Glomerular visceral epithelial cell (primary cell): ENCODE data around the gene CCL4L2.
"Not testable (repeated sequence)": the region's sequence is repeated elsewhere in the genome, so short reads cannot be mapped to it uniquely, and the experiment has no call there.

Experiments
- DNase-seq: peaks from one replicate; pipeline ENCODE4 v3.0.0-alpha.2; 2016; ENCODE audit errors: extremely low spot score

CCL4L2 gene

DNA sequence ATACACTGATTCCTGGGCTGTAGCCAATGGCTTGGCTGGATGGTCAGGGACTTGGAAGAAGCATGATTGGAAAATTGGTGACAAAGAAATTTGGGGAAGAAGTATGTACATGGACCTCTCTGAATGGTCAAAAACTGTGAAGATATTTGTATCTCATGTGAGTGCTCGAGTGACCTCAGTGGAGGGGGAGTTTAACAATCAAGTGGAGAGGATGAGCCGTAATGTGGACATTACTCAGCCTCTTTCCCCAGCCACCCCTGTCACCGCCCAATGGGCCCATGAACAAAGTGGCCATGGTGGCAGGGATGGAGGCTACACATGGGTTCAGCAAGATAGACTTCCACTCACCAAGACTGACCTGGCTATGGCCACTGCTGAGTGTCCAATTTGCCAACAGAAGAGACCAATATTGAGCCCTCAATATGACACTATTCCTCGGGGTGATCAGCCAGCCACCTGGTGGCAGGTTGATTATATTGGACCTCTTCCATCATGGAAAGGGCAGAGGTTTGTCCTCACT is 10.8 kb downstream of the CCL4L2 start:
- not testable (repeated sequence) for DNase-seq

DNA sequence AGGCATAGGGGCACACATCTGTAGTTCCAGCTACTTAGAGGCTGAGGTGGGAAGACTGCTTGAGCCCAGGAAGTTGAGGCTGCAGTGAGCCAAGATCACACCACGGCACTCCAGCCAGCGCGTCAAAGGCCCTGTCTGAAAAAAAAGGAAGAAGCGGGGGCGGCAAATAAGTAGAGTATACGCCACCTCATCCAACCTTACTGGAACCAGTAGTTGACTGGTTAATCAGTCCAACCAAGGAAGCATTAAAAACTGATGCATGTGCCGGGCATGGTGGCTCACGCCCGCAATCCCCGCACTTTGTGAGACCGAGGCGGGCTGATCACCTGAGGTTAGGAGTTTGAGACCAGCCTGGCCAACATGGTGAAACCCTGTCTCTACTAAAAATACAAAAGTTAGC is 12.1 kb downstream of the CCL4L2 start:
- DNase-seq, result not testable (repeated sequence)

DNA sequence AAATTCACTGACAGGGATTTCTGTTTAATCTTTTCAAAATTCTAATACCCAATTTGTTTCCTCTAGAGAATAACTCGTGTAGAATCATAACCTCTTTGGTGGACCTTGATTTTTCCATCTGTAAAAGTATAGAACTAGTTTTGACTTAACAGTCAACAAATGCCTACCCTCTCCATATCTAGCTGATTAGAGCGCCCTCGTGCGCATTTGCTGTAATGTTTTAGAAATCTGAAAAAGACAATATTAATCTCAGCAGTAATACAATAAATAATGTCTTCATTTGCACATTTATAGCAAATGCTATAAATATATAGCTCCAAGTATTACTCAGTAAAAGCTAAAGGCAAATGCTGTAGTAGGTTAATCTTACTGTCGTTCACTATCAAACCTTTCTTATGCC is 18.8 kb downstream of the CCL4L2 start:
- not testable (repeated sequence) for DNase-seq

DNA sequence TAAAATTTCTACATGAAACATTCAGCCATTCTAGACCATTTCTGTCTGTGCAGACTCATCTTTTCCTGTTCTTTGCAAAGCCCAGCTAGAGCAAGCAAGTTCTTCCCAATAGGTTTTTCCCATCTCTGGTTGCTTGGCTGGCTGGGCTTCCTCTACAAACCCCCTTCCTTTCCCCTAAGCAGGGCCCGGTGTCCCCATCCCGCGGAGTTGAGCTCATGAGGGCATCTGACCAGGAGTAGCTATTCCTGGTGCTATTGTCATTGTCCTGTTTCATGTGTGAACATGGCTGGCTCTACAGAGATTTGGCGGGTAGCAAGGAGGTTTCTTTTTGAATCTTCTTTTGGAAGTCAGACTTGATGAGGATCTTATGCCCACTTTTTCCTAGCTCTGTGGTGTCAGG is 31.2 kb downstream of the CCL4L2 start:
- not testable (repeated sequence) for DNase-seq
